ENCODE results near the gene SOX30. TPM values are rescaled to one million over a fixed set of nuclear protein-coding genes. Genes with fewer than 3 reads are reported as not detected.
"Not testable (repeated sequence)": the region's sequence is repeated elsewhere in the genome, so short reads cannot be mapped to it uniquely, and the experiment has no call there.

SOX30 gene
- under 1 TPM in 1 of 4 donors, not detected in 3; 0.10 TPM for total RNA-seq

GRCh38 chr5:157652377-157652692 is at the start of gene SOX30:
TSS of gene SOX30 (minus strand) at chr5:157652438. CDS start at chr5:157652078, 360 bp downstream.
- no peak for TF ChIP-seq CTCF (IDR thresholded peaks at IDR 0.05)
- TF ChIP-seq POLR2A (IDR thresholded peaks at IDR 0.05) = no peak
- intact Hi-C loops (cut with DNase I; ENCODE audit: low total_unique reads) = no loop called here
- no peak for DNase-seq (ENCODE audit: low spot score in 2 of 2)
- WGBS, 2 donors = 91 to 92% methylated on average over 15 of the region's 15 CpGs
- H3K4me3 ChIP-seq (ENCODE audit: low read depth, poor library complexity, severe bottlenecking) = no peak within 1 kb of the TSS

DNA sequence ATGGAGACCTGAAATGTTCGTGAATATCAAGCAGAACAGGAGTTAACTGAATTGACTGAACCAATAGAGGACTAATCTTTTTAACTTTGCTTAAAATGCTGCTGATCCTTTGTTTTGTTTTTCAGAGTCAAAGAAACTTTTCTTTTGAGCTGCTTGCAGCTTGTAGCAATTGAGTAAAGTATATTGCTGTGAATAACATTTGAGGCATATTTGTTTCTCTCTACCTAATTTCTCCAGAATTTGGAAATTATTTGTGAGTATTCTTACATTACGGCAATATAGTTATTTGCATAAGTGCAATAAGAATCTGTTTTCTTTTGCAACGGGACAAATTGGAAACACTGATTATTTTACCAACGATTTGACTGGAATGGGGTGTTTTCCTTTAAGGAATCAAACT is 46.4 kb upstream of the SOX30 start:
- intact Hi-C loops (cut with DNase I; ENCODE audit: low total_unique reads); DNase-seq (ENCODE audit: low spot score in 2 of 2); H3K4me3 ChIP-seq (ENCODE audit: low read depth, poor library complexity, severe bottlenecking): not testable (repeated sequence)
- WGBS, 2 donors = 71 to 90% methylated on average over 4 of the region's 4 CpGs

GRCh38 chr5:157696154-157696553 is 43.9 kb upstream of the SOX30 start:
- DNase-seq (ENCODE audit: low spot score in 2 of 2); intact Hi-C loops (cut with DNase I; ENCODE audit: low total_unique reads); H3K4me3 ChIP-seq (ENCODE audit: low read depth, poor library complexity, severe bottlenecking): not testable (repeated sequence)
- 91 to 96% methylated on average over 3 of the region's 3 CpGs for WGBS, 2 donors

- intact Hi-C loops (cut with DNase I; ENCODE audit: low total_unique reads); H3K4me3 ChIP-seq (ENCODE audit: low read depth, poor library complexity, severe bottlenecking); DNase-seq (ENCODE audit: low spot score in 2 of 2): not testable (repeated sequence)
- 89 to 95% methylated on average over 24 to 25 of the region's 25 CpGs for WGBS, 2 donors
Measured at GRCh38 chr5:157693816-157694215, 41.6 kb upstream of the SOX30 start.

- TF ChIP-seq CTCF (IDR thresholded peaks at IDR 0.05) (no peak), POLR2A (IDR thresholded peaks at IDR 0.05) (no peak)
- intact Hi-C loops (cut with DNase I; ENCODE audit: low total_unique reads) = no loop called here
- H3K4me3 ChIP-seq (ENCODE audit: low read depth, poor library complexity, severe bottlenecking) = no peak overlapping the region
- 62 to 86% methylated on average over 40 to 53 of the region's 53 CpGs for WGBS, 2 donors
- DNase-seq (ENCODE audit: low spot score in 2 of 2) = peak in 1 of 2 donors; percentile 53
Measured at GRCh38 chr5:157690690-157691433, 38.6 kb upstream of the SOX30 start.

- no peak overlapping the region for H3K4me3 ChIP-seq (ENCODE audit: low read depth, poor library complexity, severe bottlenecking)
- no peak for TF ChIP-seq POLR2A (IDR thresholded peaks at IDR 0.05)
- TF ChIP-seq CTCF (IDR thresholded peaks at IDR 0.05) = no peak
- intact Hi-C loops (cut with DNase I; ENCODE audit: low total_unique reads) = no loop called here
- 61 to 83% methylated on average over 37 to 49 of the region's 52 CpGs for WGBS, 2 donors
- DNase-seq (ENCODE audit: low spot score in 2 of 2) = peak in 1 of 2 donors; percentile 69
Measured at GRCh38 chr5:157689942-157690689, 37.9 kb upstream of the SOX30 start.

DNA sequence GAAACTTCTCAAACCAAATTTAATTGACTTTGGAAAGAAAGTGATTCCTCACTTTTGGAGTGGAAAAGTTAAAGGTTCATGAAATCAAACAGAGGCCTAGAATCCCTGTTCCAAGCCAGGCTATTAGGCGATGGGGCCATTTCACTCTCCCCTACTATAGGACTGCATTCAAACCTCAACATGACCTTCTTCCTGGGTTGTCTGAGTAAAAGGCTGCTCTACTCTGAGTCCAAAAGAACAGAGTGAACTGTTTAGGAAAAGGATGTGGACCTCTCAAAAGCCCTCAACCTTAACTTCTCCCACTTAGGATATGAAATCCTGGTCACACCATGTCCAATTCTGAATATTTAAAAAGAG is 34.9 kb upstream of the SOX30 start:
- DNase-seq (ENCODE audit: low spot score in 2 of 2) = no peak
- TF ChIP-seq CTCF (IDR thresholded peaks at IDR 0.05) = no peak
- no peak for TF ChIP-seq POLR2A (IDR thresholded peaks at IDR 0.05)
- 89 to 91% methylated on average over 1 of the region's 1 CpG for WGBS, 2 donors
- no peak overlapping the region for H3K4me3 ChIP-seq (ENCODE audit: low read depth, poor library complexity, severe bottlenecking)
- intact Hi-C loops (cut with DNase I; ENCODE audit: low total_unique reads) = no loop called here

DNA sequence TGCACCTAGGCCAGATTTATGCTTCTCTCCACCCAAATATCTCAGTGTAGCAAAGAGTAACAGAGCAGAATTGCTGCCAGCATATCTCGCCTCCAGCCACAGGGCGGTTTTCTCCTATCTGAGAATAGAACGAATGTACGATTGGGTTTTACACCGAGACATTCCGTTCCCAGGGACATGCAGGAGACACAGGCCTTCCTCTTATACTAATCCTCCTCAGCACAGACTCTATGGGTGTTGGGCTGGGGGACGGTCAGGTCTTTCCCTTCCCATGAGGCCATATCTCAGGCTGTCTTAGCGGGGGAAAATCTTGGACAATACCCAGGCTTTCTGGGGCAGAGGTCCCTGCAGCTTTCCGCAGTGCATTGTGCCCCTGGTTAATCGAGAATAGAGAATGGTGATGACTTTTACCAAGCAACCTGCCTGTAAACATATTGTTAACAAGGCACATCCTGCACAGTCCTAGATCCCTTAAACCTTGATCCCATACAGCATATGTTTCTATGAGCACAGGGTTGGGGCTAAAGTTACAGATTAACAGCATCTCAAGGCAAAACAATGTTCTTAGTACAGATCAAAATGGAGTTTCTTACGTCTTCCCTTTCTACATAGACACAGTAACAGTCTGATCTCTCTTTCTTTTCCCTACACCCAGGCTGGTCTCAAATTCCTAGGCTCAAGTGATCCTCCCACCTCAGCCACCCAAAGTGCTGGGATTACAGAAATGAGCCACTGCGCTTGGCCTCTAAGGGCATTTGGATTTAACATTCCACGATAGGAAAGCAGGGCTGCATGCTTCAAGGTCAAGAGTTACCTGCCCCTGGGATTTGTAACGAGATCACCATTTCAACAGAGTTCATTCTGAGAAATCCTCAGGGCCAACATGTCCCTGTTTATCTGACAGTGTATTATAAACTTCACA is 34.3 kb upstream of the SOX30 start:
- intact Hi-C loops (cut with DNase I; ENCODE audit: low total_unique reads); H3K4me3 ChIP-seq (ENCODE audit: low read depth, poor library complexity, severe bottlenecking): not testable (repeated sequence)
- 80 to 87% methylated on average over 14 of the region's 14 CpGs for WGBS, 2 donors
- DNase-seq (ENCODE audit: low spot score in 2 of 2) = peak in 1 of 2 donors; percentile 61
